ENCODE data around the gene RRAS2. TPM values are rescaled to one million over a fixed set of nuclear protein-coding genes. Genes with fewer than 3 reads are reported as not detected.

The RRAS2 gene
- total RNA-seq, 2 donors from 2014 or later, result 15.8 to 27.5 TPM

DNA sequence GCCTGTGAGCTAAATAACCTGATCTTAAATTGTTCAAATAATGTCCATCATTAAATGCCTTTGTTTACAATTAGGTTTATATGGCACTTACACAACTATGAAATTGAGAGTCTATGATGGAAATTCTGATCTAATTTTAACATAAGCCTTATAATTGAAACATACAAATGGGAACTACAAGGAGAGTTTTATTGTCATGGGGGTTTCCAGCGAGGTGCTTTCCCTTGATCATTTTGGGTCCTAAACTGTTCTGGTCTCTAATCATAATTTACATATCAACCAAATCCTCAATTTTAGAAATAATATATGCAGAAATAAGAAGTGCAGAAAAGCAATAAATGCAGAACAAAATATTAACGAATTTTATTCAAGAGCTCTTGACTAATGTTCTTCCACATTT is 44.9 kb downstream of the RRAS2 start:
- ATAC-seq (no peak), DNase-seq (no peak)
- Histone ChIP-seq H3K4me3 (no peak overlapping the region), H3K4me1 (peaks cover 16% of the 10 kb centered on the region), H3K27me3 (no peaks in the 10 kb centered on the region), H3K9me3 (no peaks in the 10 kb centered on the region), H3K36me3 (replicated peaks in 1 of 2; ENCODE audit: insufficient read depth in 1 of 2, low read depth in 2 of 2) (no peaks in the 10 kb centered on the region), H3K27ac (no peak overlapping the region)
- WGBS, 2 donors, result 78 to 86% methylated on average over 2 of the region's 2 CpGs
- TF ChIP-seq POLR2A (IDR thresholded peaks at IDR 0.05), result no peak
- TF ChIP-seq, protein P1, sequence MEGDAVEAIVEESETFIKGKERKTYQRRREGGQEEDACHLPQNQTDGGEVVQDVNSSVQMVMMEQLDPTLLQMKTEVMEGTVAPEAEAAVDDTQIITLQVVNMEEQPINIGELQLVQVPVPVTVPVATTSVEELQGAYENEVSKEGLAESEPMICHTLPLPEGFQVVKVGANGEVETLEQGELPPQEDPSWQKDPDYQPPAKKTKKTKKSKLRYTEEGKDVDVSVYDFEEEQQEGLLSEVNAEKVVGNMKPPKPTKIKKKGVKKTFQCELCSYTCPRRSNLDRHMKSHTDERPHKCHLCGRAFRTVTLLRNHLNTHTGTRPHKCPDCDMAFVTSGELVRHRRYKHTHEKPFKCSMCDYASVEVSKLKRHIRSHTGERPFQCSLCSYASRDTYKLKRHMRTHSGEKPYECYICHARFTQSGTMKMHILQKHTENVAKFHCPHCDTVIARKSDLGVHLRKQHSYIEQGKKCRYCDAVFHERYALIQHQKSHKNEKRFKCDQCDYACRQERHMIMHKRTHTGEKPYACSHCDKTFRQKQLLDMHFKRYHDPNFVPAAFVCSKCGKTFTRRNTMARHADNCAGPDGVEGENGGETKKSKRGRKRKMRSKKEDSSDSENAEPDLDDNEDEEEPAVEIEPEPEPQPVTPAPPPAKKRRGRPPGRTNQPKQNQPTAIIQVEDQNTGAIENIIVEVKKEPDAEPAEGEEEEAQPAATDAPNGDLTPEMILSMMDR (IDR thresholded peaks at IDR 0.05), result no peak
- intact Hi-C loops (cut with DNase I), result no loop called here

DNA sequence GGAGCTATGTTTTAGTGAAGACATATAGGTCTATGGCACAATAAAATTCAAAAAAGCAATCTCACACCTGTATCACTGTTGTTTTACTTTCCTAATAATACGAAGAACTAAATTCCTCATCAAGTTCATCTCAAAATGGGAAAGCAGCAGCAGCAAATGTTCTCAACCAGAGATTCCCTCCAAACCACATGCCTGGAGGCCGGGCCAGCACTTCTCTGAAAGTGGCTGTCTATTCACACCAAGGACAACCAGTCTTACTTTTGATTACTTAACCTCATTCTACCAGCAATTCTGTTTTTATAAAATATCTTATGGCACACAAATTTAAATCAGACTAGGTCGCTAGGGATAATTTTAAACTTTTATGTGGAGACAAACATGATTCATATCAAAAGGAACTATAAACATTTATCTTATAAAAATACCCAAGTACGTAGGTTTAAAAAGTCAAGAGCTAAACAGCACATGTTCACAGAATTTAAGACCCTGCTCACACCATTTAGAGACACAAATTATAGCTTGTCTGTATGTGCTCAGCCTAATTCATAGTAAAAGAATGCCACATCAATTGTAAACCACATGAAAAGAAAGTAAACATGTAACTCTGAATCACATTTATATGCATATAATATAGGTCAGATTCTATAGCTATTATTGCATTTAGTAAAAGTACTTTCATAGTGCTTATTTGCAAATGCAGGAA is 46.1 kb downstream of the RRAS2 start:
- TF ChIP-seq, protein P1 (IDR thresholded peaks at IDR 0.05), result no peak
- TF ChIP-seq POLR2A (IDR thresholded peaks at IDR 0.05), result no peak
- no peaks in the 10 kb centered on the region for H3K36me3 ChIP-seq (replicated peaks in 1 of 2; ENCODE audit: insufficient read depth in 1 of 2, low read depth in 2 of 2)
- no peak overlapping the region for H3K27ac ChIP-seq
- H3K27me3 ChIP-seq, result no peaks in the 10 kb centered on the region
- DNase-seq, result no peak
- H3K9me3 ChIP-seq, result no peaks in the 10 kb centered on the region
- intact Hi-C loops (cut with DNase I), result no loop called here
- 49 to 70% methylated on average over 4 of the region's 4 CpGs for WGBS, 2 donors
- ATAC-seq, result no peak
- no peak overlapping the region for H3K4me3 ChIP-seq
- peaks cover 19% of the 10 kb centered on the region for H3K4me1 ChIP-seq

DNA sequence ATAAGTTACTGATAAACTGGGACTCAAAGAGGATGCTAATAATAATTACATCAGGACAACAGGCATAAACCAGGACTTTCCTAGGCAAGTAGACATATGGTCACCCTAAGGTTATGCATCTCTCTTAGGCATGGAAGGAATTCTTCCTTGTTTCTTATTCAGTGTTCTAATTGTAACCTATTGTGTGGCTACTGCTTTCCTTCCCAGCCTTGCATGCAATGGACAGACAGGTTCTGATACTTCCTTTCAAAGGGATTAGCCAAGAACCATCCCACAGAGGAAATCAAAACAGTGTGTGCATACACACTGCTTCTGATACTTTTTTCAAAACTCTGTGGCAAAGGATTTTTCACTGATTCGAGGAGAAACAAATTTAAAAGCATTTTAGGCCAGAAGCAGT is 48.3 kb downstream of the RRAS2 start:
- ATAC-seq (no peak), DNase-seq (no peak)
- Histone ChIP-seq H3K36me3 (replicated peaks in 1 of 2; ENCODE audit: insufficient read depth in 1 of 2, low read depth in 2 of 2) (no peaks in the 10 kb centered on the region), H3K4me1 (peaks cover 25% of the 10 kb centered on the region), H3K4me3 (no peak overlapping the region), H3K27ac (no peak overlapping the region), H3K27me3 (no peaks in the 10 kb centered on the region), H3K9me3 (no peaks in the 10 kb centered on the region)
- TF ChIP-seq POLR2A (IDR thresholded peaks at IDR 0.05), result no peak
- TF ChIP-seq, protein P1 (IDR thresholded peaks at IDR 0.05), result no peak
- intact Hi-C loops (cut with DNase I), result no loop called here
- WGBS, 2 donors, result 84 to 86% methylated on average over 1 of the region's 1 CpG

DNA sequence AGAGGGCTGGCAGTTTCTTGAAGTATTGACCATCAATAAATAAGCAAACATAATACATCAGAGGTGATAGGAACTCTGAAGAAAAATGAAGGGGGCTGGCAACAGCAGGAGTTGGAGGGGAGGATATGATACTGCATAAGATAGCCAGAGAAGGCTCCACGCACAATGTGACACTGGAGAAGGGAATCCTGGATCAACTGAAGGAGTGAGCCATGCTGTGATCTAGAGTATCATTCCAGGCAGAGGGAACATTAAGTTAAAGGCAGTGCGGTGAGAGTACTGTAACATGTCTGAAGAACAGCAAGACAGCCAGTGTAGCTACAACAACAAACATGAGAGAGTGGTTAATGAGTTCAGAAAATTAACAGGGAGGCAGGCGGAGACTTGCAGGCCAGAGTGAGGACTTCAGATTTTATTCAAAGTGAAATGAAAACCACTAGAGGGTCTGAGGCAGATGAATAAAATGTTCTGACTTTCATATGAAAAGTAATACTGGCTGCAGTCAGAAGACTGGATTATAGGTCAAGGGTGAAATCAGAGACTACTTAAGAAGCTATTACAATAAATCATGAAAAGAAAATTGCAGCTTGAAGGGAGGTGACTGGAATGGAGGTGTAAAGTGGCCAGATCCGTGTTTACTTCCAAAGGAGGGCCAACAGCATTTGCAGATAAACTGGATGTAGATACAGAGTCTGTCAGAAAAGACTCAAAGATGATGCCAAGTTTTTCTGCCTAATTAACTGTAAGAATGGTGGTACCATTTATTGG is 49.4 kb downstream of the RRAS2 start:
- DNase-seq, result no peak
- no peak for ATAC-seq
- H3K9me3 ChIP-seq, result no peaks in the 10 kb centered on the region
- no peak overlapping the region for H3K4me3 ChIP-seq
- H3K27me3 ChIP-seq, result no peaks in the 10 kb centered on the region
- peaks cover 25% of the 10 kb centered on the region for H3K4me1 ChIP-seq
- no peak for TF ChIP-seq POLR2A (IDR thresholded peaks at IDR 0.05)
- TF ChIP-seq, protein P1 (IDR thresholded peaks at IDR 0.05), result no peak
- no peaks in the 10 kb centered on the region for H3K36me3 ChIP-seq (replicated peaks in 1 of 2; ENCODE audit: insufficient read depth in 1 of 2, low read depth in 2 of 2)
- H3K27ac ChIP-seq, result no peak overlapping the region
- WGBS, 2 donors, result 76 to 80% methylated on average over 4 of the region's 4 CpGs
- intact Hi-C loops (cut with DNase I), result loop anchor here (10.0 kb wide), 1 partner anchor 145 kb away; no protein-coding TSS in a partner anchor
